GM12865 (cell line): ENCODE data around the gene ADSL.

Experiments used
- DNase-seq: peaks from one replicate; pipeline ENCODE4 v3.0.0; 2010; ENCODE audit warnings: low read depth
- H3K4me3 ChIP-seq: 2 replicates; pipeline ENCODE4 v1.5.1; 2011; ENCODE audit warnings: mild to moderate bottlenecking, low read depth, low read length, control low read depth
- CTCF ChIP-seq: IDR thresholded peaks from 2 replicates; pipeline ENCODE4 v1.5.1; 2011; ENCODE audit warnings: low read length, control low read depth, low read depth, inconsistent platforms; ENCODE audit not compliant: insufficient read depth; ENCODE audit errors: missing control alignments

Gene ADSL

GRCh38 chr22:40346185-40347118 is at the start of gene ADSL:
Gene ADSL, plus strand, starts transcription at chr22:40346500. Its CDS starts 59 bp downstream, at chr22:40346559.
- DNase-seq: peak; percentile 91
- peak within 1 kb of the TSS; percentile 90 for H3K4me3 ChIP-seq
- no peak for TF ChIP-seq CTCF

GRCh38 chr22:40300316-40300715 is 46.0 kb upstream of the ADSL start:
- no peak for DNase-seq
- H3K4me3 ChIP-seq: no peak overlapping the region
- no peak for TF ChIP-seq CTCF

- DNase-seq: peak; percentile 73
- H3K4me3 ChIP-seq: no peak overlapping the region
- no peak for TF ChIP-seq CTCF
These were observed 45.2 kb upstream of the ADSL start for GRCh38 chr22:40300884-40301672.

- DNase-seq: no peak
- TF ChIP-seq CTCF: no peak
- H3K4me3 ChIP-seq: no peak overlapping the region
These were observed 44.2 kb upstream of the ADSL start for GRCh38 chr22:40302149-40302548.

- DNase-seq: no peak
- no peak for TF ChIP-seq CTCF
- H3K4me3 ChIP-seq: no peak overlapping the region
These were observed 40.7 kb upstream of the ADSL start for GRCh38 chr22:40305625-40306024.

GRCh38 chr22:40308999-40309573 is 37.2 kb upstream of the ADSL start:
- no peak overlapping the region for H3K4me3 ChIP-seq
- TF ChIP-seq CTCF: no peak
- no peak for DNase-seq
